Tibial nerve (tissue), 4 donors: ENCODE data around the gene HMCN1. TPM values are rescaled to one million over a fixed set of nuclear protein-coding genes. Genes with fewer than 3 reads are reported as not detected.
A peak's percentile ranks its signal among the peaks of the same experiment; 100 is the strongest.

ENCODE experiments used
- DNase-seq, 2 donors: peaks; one replicate each; pipeline ENCODE4 v3.0.0-alpha.2; 2019; ENCODE audit warnings: low spot score in 2 of 2
- H3K27ac ChIP-seq, 4 donors: fragments of 200-600 bp; sonication (generic) in 3 of 4; one replicate each; pipeline ENCODE4 v1.5.1; 2017 to 2019; ENCODE audit warnings: mild to moderate bottlenecking in 1 of 4
- H3K27me3 ChIP-seq, 2 donors: fragments of 200-600 bp; sonication (generic) in 1 of 2; one replicate each; pipeline versions ENCODE4 v1.5.1 to v1.6.0; 2017 to 2019
- H3K36me3 ChIP-seq, 3 donors: fragments of 200-600 bp; sonication (generic); one replicate each; pipeline ENCODE4 v1.5.1; 2018 to 2019
- H3K4me1 ChIP-seq, 4 donors: fragments of 200-600 bp; sonication (generic) in 3 of 4; one replicate each; pipeline ENCODE4 v1.5.1; 2017 to 2019
- H3K4me3 ChIP-seq, 4 donors: fragments of 200-600 bp; sonication (generic) in 3 of 4; one replicate each; pipeline ENCODE4 v1.5.1; 2017 to 2019; ENCODE audit warnings: mild to moderate bottlenecking in 1 of 4, moderate library complexity in 1 of 4
- H3K9me3 ChIP-seq, 4 donors: fragments of 200-600 bp; sonication (generic) in 3 of 4; one replicate each; pipeline ENCODE4 v1.5.1; 2017 to 2019
- EP300 ChIP-seq, 2 donors: sonication (generic); formaldehyde crosslinking; IDR thresholded peaks; one replicate each; pipeline ENCODE4 v1.6.1; 2017; ENCODE audit warnings: antibody characterized with exemption in 2 of 2, mild to moderate bottlenecking in 1 of 2
- POLR2A ChIP-seq, 2 donors: fragments of 450-650 bp; IDR thresholded peaks; one replicate each; pipeline ENCODE4 v1.6.1; 2017; ENCODE audit warnings: antibody characterized with exemption in 2 of 2, mild to moderate bottlenecking in 2 of 2, moderate library complexity in 2 of 2
- WGBS, 2 donors: methylation state at CpG; one replicate each; pipeline ENCODE4 v1.1.5; 2018; 5-methylcytosine and 5-hydroxymethylcytosine counted together
- total RNA-seq, 4 donors: library from RNA; depleted of rRNA; stranded (reverse); fragments of >200 nt; gene quantifications; one replicate each; pipeline ENCODE4 v1.1.0, GENCODE V29; 2016
- TF ChIP-seq, protein P1 (sequence below), 5 experiments: fragments of 200-600 bp in 3 of 5; fragments of 450-650 bp in 2 of 5; sonication (generic) in 3 of 5; IDR thresholded peaks; one replicate each; pipeline ENCODE4 v1.5.1; 2016 to 2019; ENCODE audit warnings: antibody characterized with exemption in 5 of 5, mild to moderate bottlenecking in 3 of 5, moderate library complexity in 2 of 5

HMCN1 gene
- total RNA-seq, 4 donors from 2014 or later = 2.1 to 13.3 (median 3.9) TPM

DNA sequence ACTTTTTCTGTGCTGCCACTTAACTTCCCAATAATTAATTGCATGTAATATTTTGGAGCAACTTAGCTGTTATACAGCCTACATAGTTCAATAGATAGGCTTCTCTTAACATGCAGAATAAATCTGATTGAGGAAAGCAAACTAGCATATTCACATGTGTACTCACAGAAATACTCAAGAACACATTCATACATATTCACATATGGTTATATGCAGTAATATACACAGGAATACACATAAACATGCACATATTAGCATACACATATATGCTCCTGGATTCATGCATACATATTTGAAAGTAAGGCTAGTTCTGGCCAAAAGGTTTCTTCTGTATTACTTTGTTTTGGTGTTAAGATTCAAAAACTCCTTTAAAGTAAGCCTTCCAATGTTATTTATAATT is 73.1 kb downstream of the HMCN1 start:
- no peak overlapping the region for H3K27ac ChIP-seq
- no peaks in the 10 kb centered on the region for H3K36me3 ChIP-seq
- no peaks in the 10 kb centered on the region for H3K4me1 ChIP-seq
- DNase-seq = no peak
- H3K4me3 ChIP-seq = no peak overlapping the region
- H3K9me3 ChIP-seq = no peaks in the 10 kb centered on the region
- H3K27me3 ChIP-seq = no peaks in the 10 kb centered on the region
- TF ChIP-seq EP300 (IDR thresholded peaks at IDR 0.05) (no peak), POLR2A (IDR thresholded peaks at IDR 0.05) (no peak)
- TF ChIP-seq, protein P1, sequence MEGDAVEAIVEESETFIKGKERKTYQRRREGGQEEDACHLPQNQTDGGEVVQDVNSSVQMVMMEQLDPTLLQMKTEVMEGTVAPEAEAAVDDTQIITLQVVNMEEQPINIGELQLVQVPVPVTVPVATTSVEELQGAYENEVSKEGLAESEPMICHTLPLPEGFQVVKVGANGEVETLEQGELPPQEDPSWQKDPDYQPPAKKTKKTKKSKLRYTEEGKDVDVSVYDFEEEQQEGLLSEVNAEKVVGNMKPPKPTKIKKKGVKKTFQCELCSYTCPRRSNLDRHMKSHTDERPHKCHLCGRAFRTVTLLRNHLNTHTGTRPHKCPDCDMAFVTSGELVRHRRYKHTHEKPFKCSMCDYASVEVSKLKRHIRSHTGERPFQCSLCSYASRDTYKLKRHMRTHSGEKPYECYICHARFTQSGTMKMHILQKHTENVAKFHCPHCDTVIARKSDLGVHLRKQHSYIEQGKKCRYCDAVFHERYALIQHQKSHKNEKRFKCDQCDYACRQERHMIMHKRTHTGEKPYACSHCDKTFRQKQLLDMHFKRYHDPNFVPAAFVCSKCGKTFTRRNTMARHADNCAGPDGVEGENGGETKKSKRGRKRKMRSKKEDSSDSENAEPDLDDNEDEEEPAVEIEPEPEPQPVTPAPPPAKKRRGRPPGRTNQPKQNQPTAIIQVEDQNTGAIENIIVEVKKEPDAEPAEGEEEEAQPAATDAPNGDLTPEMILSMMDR (IDR thresholded peaks at IDR 0.05) = no peak

DNA sequence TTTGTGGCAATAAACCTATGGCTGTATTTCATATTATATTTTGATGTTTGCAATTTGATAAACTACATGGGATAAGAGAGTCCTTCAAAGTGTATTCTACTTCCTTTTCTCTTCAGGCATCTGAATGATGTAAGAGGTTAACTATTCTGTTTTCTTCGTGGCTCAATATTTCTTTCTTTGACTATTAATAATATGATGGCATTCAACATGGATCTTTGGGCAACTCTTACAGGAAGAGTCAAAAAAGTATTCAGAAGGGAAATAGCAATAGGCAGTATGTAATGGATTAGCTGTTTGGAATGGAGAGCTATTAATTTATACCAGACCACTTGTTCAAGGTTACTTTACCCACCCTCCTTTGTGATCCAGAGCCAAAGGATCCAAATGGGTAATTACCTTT is 74.4 kb downstream of the HMCN1 start:
- no peaks in the 10 kb centered on the region for H3K9me3 ChIP-seq
- no peaks in the 10 kb centered on the region for H3K4me1 ChIP-seq
- no peaks in the 10 kb centered on the region for H3K36me3 ChIP-seq
- H3K27ac ChIP-seq = no peak overlapping the region
- H3K4me3 ChIP-seq = no peak overlapping the region
- TF ChIP-seq EP300 (IDR thresholded peaks at IDR 0.05) (no peak), POLR2A (IDR thresholded peaks at IDR 0.05) (no peak)
- TF ChIP-seq, protein P1 (IDR thresholded peaks at IDR 0.05) = no peak
- H3K27me3 ChIP-seq = no peaks in the 10 kb centered on the region
- WGBS, 2 donors = 15 to 32% methylated on average over 1 of the region's 1 CpG
- DNase-seq = no peak

DNA sequence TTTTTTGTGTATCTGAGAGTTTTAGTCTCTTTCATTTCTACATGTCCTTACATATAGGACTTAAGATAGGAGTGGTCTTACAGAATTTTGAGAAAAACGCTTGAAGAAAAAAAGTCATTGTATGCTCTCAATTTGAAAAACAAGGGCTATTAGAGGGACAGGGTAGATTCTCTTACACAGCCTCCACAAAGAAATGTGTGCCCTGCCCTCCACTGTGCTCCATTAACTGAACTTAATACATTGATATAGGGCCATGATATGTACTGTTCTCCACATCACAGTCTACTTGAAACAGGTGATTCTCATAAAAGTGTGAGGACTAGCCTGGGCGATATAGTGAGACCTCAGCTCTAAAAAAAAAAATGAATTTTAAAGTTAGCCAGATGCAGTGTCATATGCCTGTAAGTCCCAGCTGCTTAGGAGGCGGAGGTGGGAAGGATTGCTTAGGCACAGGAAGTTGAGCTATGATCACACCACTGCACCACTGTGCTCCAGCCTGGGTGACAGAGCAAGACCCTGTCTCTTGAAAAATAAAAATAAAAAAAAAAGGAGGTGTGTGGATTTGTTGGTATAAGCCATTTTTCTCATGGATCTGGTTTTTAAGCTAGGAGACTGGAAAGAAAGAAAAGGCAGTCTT is 77.0 kb downstream of the HMCN1 start:
- DNase-seq = no peak
- TF ChIP-seq EP300 (IDR thresholded peaks at IDR 0.05) (no peak), POLR2A (IDR thresholded peaks at IDR 0.05) (no peak)
- TF ChIP-seq, protein P1 (IDR thresholded peaks at IDR 0.05) = no peak
- 72 to 84% methylated on average over 3 of the region's 3 CpGs for WGBS, 2 donors
- H3K4me1 ChIP-seq = no peaks in the 10 kb centered on the region
- H3K27ac ChIP-seq = no peak overlapping the region
- no peaks in the 10 kb centered on the region for H3K36me3 ChIP-seq
- H3K4me3 ChIP-seq = no peak overlapping the region
- H3K9me3 ChIP-seq = no peaks in the 10 kb centered on the region
- H3K27me3 ChIP-seq = no peaks in the 10 kb centered on the region

DNA sequence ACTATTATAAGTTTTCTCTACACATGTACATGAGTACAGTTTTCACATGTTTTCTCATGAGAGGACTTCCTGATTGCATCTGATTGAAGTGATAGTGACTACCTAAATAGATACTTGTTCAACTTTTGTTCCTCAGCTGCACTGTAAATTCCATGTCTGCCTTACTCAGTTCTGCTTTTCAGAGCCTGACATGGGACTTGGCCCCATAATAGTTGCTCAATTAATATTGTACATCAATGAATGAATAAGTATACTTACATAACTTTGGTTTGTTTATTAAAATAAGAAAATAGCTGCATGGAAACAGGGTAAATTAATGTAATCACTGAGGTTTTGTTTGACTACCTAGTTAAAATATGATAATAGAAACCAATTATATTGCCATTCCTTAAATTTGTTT is 78.7 kb downstream of the HMCN1 start:
- DNase-seq = no peak
- Histone ChIP-seq H3K27me3 (no peaks in the 10 kb centered on the region), H3K36me3 (no peaks in the 10 kb centered on the region), H3K9me3 (no peaks in the 10 kb centered on the region), H3K4me3 (no peak overlapping the region), H3K4me1 (no peaks in the 10 kb centered on the region), H3K27ac (no peak overlapping the region)
- TF ChIP-seq, protein P1 (IDR thresholded peaks at IDR 0.05) = no peak
- no peak for TF ChIP-seq EP300 (IDR thresholded peaks at IDR 0.05)
- no peak for TF ChIP-seq POLR2A (IDR thresholded peaks at IDR 0.05)

DNA sequence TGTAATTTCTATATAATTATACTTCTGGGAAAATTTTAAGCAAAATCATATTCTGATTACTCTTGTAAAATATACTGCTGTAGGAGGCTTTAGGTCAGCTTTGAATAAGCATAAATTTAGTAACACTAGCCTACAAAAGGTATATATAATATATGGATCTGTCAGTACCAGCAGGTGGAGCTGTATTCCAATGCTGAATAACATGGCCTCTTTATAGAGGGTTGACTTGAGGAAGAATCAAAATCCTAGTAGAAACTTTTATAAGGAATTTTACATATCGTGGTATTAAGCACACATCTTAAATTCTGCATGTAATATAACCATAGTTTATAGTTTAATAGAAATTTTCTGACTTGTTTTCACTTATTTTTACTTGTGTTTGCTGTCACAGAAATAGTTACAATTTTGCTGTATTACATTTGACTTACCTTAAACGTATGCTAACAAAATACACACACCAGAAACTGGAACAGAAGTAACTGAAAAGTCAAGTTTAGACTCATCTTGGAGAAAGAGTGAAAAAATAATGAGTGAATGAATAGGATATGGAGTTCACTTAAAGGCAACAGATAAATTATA is 79.3 kb downstream of the HMCN1 start:
- H3K9me3 ChIP-seq = no peaks in the 10 kb centered on the region
- TF ChIP-seq, protein P1 (IDR thresholded peaks at IDR 0.05) = peak in 4 of 5 experiments; percentile 9 to 43 (median 28)
- TF ChIP-seq EP300 (IDR thresholded peaks at IDR 0.05) = no peak
- no peak overlapping the region for H3K4me3 ChIP-seq
- no peak overlapping the region for H3K27ac ChIP-seq
- no peaks in the 10 kb centered on the region for H3K36me3 ChIP-seq
- WGBS, 2 donors = 77 to 80% methylated on average over 2 of the region's 2 CpGs
- H3K4me1 ChIP-seq = no peaks in the 10 kb centered on the region
- H3K27me3 ChIP-seq = no peaks in the 10 kb centered on the region
- peak in 1 of 2 donors; percentile 66 for DNase-seq
